IPS-18a (cell line): ENCODE data around the gene PLCD3.

Experiments used
- H3K27ac ChIP-seq: one replicate; pipeline ENCODE4 v1.5.1; 2013; ENCODE audit warnings: low read length
- H3K27me3 ChIP-seq: one replicate; pipeline ENCODE4 v1.6.1; 2013; ENCODE audit warnings: mild to moderate bottlenecking, low read length; ENCODE audit not compliant: control insufficient read depth, insufficient read depth
- H3K36me3 ChIP-seq: one replicate; pipeline ENCODE4 v1.6.1; 2013; ENCODE audit warnings: low read depth, low read length; ENCODE audit not compliant: control insufficient read depth
- H3K4me1 ChIP-seq: one replicate; pipeline ENCODE4 v1.6.1; 2013; ENCODE audit warnings: low read depth, low read length; ENCODE audit not compliant: control insufficient read depth
- H3K4me3 ChIP-seq: one replicate; pipeline ENCODE4 v1.5.1; 2013; ENCODE audit warnings: low read length
- H3K9ac ChIP-seq: one replicate; pipeline ENCODE4 v1.6.1; 2013; ENCODE audit warnings: mild to moderate bottlenecking, low read length, moderate library complexity
- H3K9me3 ChIP-seq: one replicate; pipeline ENCODE4 v1.6.1; 2013; ENCODE audit warnings: low read depth, low read length; ENCODE audit not compliant: control insufficient read depth

The PLCD3 gene, protein sequence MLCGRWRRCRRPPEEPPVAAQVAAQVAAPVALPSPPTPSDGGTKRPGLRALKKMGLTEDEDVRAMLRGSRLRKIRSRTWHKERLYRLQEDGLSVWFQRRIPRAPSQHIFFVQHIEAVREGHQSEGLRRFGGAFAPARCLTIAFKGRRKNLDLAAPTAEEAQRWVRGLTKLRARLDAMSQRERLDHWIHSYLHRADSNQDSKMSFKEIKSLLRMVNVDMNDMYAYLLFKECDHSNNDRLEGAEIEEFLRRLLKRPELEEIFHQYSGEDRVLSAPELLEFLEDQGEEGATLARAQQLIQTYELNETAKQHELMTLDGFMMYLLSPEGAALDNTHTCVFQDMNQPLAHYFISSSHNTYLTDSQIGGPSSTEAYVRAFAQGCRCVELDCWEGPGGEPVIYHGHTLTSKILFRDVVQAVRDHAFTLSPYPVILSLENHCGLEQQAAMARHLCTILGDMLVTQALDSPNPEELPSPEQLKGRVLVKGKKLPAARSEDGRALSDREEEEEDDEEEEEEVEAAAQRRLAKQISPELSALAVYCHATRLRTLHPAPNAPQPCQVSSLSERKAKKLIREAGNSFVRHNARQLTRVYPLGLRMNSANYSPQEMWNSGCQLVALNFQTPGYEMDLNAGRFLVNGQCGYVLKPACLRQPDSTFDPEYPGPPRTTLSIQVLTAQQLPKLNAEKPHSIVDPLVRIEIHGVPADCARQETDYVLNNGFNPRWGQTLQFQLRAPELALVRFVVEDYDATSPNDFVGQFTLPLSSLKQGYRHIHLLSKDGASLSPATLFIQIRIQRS

DNA sequence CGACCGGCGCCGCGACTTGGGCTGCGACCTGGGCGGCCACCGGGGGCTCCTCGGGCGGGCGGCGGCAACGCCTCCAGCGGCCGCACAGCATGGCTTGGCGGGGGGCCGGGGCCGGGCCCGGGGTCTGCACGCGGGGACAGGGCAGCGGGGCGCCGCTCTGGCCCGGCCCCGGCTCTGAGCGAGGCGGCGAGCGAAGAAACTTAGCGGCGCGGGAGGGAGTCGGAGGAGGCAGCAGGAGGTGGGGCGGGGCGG lies at the start of gene PLCD3:
PLCD3 (minus strand) TSS at position 196 of the 252 bp plus-strand sequence; CDS start at position 91, 105 bp downstream.
- Histone ChIP-seq H3K9ac (peak within 1 kb of the TSS; percentile 25), H3K4me3 (peak within 1 kb of the TSS; percentile 64), H3K27me3 (peaks cover 6% of the 10 kb centered on the region), H3K4me1 (peaks cover 5% of the 10 kb centered on the region), H3K36me3 (no peaks in the 10 kb centered on the region), H3K27ac (no peak within 1 kb of the TSS), H3K9me3 (no peaks in the 10 kb centered on the region)

DNA sequence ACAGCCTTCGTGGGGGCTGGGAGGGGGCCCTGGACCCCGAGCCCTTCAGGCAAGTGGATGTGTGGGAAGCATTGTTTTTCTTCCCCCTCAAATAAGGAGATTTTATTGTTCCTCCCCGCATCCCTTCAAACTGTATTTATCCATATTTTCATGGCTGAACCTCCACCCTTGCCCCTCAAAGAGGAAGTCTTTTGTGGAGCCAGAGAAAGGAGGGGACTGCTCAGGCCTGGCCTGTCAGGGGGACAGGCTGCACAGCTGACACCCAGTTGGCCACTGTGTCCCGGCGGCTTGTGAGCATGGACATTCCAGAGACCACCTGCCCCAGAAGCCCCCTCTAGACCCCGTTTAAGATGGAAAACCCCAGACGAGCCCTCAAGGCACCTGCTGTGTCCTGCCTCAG lies 45.2 kb upstream of the PLCD3 start:
- H3K36me3 ChIP-seq: no peaks in the 10 kb centered on the region
- no peak overlapping the region for H3K9ac ChIP-seq
- H3K9me3 ChIP-seq: no peaks in the 10 kb centered on the region
- H3K4me3 ChIP-seq: no peak overlapping the region
- peaks cover 6% of the 10 kb centered on the region for H3K4me1 ChIP-seq
- H3K27me3 ChIP-seq: no peaks in the 10 kb centered on the region
- no peak overlapping the region for H3K27ac ChIP-seq

GRCh38 chr17:45175759-45176115 lies 43.4 kb upstream of the PLCD3 start:
- Histone ChIP-seq H3K4me3 (no peak overlapping the region), H3K9ac (no peak overlapping the region), H3K9me3 (no peaks in the 10 kb centered on the region), H3K36me3 (no peaks in the 10 kb centered on the region), H3K4me1 (peaks cover 24% of the 10 kb centered on the region), H3K27ac (no peak overlapping the region), H3K27me3 (no peaks in the 10 kb centered on the region)

GRCh38 chr17:45172541-45173286 lies 40.4 kb upstream of the PLCD3 start:
- peak overlapping the region; percentile 21 for H3K4me3 ChIP-seq
- peaks cover 24% of the 10 kb centered on the region for H3K4me1 ChIP-seq

GRCh38 chr17:45172232-45172540 lies 39.9 kb upstream of the PLCD3 start:
- no peaks in the 10 kb centered on the region for H3K36me3 ChIP-seq
- peak overlapping the region; percentile 21 for H3K4me3 ChIP-seq
- peak overlapping the region; percentile 73 for H3K27ac ChIP-seq
- H3K9ac ChIP-seq: peak overlapping the region; percentile 10
- no peaks in the 10 kb centered on the region for H3K9me3 ChIP-seq
- H3K27me3 ChIP-seq: no peaks in the 10 kb centered on the region
- peaks cover 24% of the 10 kb centered on the region for H3K4me1 ChIP-seq

More at GRCh38 chr17:45172541-45173286, 40.4 kb upstream of the PLCD3 start:
- no peaks in the 10 kb centered on the region for H3K9me3 ChIP-seq
- peak overlapping the region; percentile 10 for H3K9ac ChIP-seq
- peak overlapping the region; percentile 73 for H3K27ac ChIP-seq
- no peaks in the 10 kb centered on the region for H3K27me3 ChIP-seq
- no peaks in the 10 kb centered on the region for H3K36me3 ChIP-seq

- no peaks in the 10 kb centered on the region for H3K27me3 ChIP-seq
- peaks cover 24% of the 10 kb centered on the region for H3K4me1 ChIP-seq
- peak overlapping the region; percentile 10 for H3K9ac ChIP-seq
- H3K4me3 ChIP-seq: peak overlapping the region; percentile 21
- no peaks in the 10 kb centered on the region for H3K36me3 ChIP-seq
- H3K9me3 ChIP-seq: no peaks in the 10 kb centered on the region
- H3K27ac ChIP-seq: peak overlapping the region; percentile 73
These were observed 39.3 kb upstream of the PLCD3 start for GRCh38 chr17:45171338-45172231.

DNA sequence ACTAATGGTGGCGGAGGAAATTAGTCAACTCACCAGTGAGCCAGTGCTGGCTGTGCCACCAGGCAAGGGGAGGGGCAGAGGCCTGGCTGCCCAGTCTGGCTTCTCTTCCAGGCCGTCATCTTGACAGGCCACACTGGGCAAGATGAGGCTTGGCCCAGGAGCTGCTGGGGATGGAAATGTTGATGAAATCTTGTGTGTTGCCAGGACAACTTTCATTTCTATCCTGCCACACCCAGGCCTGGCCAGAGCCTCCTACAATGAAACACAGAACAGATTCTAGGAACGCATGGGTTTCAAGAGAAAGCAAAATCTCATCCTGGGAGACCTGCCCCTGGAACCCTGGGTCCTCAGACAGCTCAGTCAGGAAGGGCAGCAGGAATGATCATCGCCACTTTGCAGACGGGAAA lies 38.6 kb upstream of the PLCD3 start:
- peak overlapping the region; percentile 22 for H3K27ac ChIP-seq
- H3K4me1 ChIP-seq: peaks cover 24% of the 10 kb centered on the region
- peak overlapping the region; percentile 10 for H3K9ac ChIP-seq
- H3K36me3 ChIP-seq: no peaks in the 10 kb centered on the region
- no peaks in the 10 kb centered on the region for H3K27me3 ChIP-seq
- H3K4me3 ChIP-seq: no peak overlapping the region
- no peaks in the 10 kb centered on the region for H3K9me3 ChIP-seq

DNA sequence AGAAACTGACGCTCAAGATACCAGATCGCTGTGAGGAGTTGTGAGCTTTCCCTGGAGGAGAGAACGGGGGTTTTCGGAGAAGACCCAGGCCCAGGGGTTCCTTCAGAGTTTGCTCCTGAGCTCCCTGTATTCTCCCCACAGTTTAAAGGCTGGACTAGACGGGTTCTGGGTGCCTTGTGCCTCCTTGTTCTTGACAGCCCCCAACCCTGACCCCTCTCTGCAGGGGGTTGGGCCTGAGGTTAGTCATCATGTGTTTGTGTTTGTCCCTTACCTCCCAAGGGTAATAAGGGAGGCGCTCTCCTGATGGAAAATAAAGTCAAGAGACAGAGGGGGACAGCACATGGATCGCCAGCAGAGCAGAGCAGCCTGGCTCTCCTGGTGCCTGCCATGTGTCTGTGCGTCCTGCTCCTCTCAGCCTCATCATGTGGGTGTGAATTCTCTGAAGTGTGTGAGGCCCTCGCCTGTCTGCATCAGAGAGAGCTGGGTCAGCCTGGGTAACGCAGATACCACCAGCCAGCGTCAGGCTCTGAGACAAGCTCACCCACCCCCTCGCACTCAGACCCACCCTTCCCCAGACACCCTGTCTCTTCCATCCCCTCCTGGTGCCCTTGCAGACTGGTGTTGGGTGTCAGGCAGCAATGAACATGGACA lies 38.1 kb upstream of the PLCD3 start:
- H3K4me3 ChIP-seq: no peak overlapping the region
- H3K36me3 ChIP-seq: no peaks in the 10 kb centered on the region
- H3K4me1 ChIP-seq: peaks cover 24% of the 10 kb centered on the region
- H3K27me3 ChIP-seq: no peaks in the 10 kb centered on the region
- H3K9ac ChIP-seq: no peak overlapping the region
- no peaks in the 10 kb centered on the region for H3K9me3 ChIP-seq
- H3K27ac ChIP-seq: no peak overlapping the region

DNA sequence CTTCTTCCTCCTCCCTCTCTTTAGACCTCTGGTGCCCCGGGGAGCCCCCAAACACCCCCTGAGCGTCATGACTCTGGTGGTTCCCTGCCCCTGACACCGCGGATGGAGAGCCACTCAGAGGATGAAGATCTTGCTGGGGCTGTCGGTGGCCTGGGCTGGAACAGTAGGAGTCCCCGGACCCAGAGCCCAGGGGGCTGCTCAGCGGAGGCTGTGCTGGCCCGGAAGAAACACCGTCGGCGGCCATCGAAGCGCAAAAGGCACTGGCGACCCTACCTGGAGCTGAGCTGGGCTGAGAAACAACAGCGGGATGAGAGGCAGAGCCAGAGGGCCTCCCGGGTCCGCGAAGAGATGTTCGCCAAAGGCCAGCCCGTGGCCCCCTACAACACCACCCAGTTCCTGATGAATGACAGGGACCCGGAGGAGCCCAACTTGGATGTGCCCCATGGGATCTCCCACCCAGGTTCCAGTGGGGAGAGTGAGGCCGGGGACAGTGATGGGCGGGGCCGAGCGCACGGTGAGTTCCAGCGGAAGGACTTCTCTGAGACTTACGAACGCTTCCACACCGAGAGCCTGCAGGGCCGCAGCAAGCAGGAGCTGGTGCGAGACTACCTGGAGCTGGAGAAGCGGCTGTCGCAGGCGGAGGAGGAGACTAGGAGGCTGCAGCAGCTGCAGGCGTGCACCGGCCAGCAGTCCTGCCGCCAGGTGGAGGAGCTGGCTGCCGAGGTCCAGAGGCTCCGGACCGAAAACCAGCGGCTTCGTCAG lies 36.9 kb upstream of the PLCD3 start:
- H3K9ac ChIP-seq: no peak overlapping the region
- H3K4me3 ChIP-seq: no peak overlapping the region
- H3K36me3 ChIP-seq: no peaks in the 10 kb centered on the region
- no peaks in the 10 kb centered on the region for H3K27me3 ChIP-seq
- peaks cover 24% of the 10 kb centered on the region for H3K4me1 ChIP-seq
- no peaks in the 10 kb centered on the region for H3K9me3 ChIP-seq
- H3K27ac ChIP-seq: no peak overlapping the region

- Histone ChIP-seq H3K4me3 (no peak overlapping the region), H3K27me3 (no peaks in the 10 kb centered on the region), H3K4me1 (peaks cover 5% of the 10 kb centered on the region), H3K36me3 (no peaks in the 10 kb centered on the region), H3K9ac (no peak overlapping the region), H3K9me3 (no peaks in the 10 kb centered on the region), H3K27ac (no peak overlapping the region)
These were observed 32.5 kb upstream of the PLCD3 start for GRCh38 chr17:45164734-45165269.
